HG02840 (cell line): Measurements from ENCODE around the gene CELF2.
"Not testable (repeated sequence)": the region's sequence is repeated elsewhere in the genome, so short reads cannot be mapped to it uniquely, and the experiment has no call there.

Experiments
- ATAC-seq: cut with Tn5 transposase; IDR thresholded peaks from one replicate; pipeline ENCODE4 v1.9.1; 2021; ENCODE audit warnings: mild to moderate bottlenecking, moderate library complexity, moderate number of reproducible peaks; ENCODE audit not compliant: unreplicated experiment, low FRiP score

Gene CELF2

DNA sequence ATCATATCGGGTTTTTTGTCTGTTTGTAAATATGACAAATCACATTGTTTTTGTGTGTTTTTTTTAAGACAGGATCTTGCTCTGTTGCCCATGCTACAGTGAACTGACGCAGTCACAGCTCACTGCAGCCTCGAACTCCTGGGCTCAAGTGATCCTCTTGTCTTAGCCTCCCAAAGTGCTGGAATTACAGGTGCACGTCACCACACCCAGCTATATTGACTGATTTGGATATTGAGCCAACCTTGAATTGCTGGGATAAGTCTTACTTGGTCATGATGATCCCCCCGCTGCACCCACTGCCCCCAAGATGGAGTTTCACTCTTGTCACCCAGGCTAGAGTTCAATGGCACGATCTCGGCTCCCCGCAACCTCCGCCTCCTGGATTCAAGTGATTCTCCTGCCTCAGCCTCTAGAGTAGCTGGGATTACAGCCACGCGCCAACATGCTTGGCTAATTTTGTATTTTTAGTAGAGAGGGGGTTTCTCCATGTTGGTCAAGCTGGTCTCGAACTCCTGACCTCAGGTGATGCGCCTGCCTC, 167.5 kb downstream of the CELF2 start:
- not testable (repeated sequence) for ATAC-seq

DNA sequence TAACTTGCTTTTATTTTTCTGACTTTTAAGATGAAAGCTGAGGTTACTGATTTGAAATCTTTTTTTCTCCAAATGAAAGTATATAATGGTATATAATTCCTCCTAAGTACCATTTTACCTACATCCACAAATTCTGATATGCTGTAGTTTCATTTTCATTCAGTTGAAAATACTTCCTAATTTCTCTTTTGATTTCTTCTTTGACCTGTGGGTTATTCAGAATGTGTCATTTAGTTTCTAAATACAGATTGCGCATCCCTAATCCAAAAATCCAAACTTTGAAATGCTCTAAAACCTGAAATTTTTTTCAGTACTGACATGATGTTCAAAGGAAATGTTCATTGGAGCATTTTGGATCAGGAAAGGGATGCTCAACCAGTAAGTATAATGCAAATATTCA, 168.7 kb downstream of the CELF2 start:
- no peak for ATAC-seq

DNA sequence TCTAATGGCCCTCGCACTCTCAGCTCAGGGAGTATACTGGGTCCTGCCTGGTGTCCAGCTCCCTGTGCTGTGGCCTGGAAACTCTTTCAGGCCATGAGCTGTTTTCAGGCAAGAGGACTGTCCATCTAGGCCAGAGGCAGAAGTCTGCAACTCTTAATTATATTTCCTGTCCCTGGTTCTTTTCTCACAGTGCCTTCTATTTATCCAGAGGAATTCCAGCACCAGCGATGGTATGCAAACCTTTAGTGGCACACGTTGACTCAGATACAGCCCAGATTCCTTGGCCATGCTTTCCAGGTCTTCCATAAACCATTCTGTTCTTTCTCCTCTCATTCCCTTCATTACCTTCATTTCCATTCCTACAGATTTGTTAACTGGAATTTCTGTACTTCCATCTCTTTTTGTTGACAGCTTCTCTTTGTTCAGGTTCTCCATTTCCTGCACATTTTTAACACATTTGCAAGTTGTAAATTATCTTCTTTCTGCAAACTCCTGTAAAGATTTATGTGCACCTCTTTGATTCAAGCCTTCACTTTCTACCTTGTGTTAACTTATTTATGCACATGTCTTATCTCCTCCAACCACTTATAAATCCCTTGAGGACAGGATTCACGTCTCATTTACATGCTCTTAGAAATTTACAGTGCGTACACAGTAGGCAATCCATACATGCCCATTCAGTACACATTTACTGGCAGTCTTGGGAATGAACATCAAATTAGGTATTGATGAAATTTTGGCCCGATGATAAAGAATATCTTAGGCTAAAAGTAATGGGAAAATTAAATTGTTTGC, 172.1 kb downstream of the CELF2 start:
- ATAC-seq: no peak

DNA sequence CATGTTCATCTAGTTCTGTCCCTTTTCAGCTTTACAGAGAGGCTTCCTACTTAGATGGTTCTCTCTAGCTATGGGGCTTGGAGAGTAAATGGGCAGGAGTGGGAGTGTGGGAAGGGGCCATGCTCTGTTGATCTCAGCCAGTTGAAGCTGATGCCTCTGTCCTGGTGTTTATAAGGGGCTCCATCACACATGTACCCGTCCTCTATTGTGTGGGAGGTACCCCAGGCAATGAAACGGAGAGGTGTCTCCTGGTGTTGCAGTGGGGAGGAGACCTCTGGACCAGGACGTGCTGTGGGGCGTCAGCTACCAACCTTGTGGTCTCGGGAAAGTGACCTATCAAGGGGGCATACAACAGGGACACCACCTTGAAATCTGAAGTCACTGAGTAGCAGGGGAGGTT, 173.5 kb downstream of the CELF2 start:
- no peak for ATAC-seq

DNA sequence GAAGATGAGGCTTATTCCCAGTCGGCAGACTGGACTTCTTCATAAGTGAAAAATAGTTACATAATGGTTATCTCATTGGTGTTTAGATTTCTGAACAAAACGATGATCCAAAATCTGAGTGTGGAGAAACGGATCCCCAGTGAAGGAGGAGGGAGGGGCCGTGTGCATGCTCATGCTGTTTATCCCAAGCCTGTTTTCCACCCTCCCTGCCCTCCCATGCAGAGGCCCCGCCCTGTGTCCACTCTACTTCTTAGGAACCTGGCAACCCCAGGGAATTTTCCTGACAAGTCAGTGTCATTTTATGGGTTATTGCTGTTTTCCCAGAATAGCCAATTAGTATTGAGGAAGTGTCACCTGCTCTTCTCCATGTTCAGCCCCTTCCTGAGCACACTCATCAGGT, 174.0 kb downstream of the CELF2 start:
- no peak for ATAC-seq

DNA sequence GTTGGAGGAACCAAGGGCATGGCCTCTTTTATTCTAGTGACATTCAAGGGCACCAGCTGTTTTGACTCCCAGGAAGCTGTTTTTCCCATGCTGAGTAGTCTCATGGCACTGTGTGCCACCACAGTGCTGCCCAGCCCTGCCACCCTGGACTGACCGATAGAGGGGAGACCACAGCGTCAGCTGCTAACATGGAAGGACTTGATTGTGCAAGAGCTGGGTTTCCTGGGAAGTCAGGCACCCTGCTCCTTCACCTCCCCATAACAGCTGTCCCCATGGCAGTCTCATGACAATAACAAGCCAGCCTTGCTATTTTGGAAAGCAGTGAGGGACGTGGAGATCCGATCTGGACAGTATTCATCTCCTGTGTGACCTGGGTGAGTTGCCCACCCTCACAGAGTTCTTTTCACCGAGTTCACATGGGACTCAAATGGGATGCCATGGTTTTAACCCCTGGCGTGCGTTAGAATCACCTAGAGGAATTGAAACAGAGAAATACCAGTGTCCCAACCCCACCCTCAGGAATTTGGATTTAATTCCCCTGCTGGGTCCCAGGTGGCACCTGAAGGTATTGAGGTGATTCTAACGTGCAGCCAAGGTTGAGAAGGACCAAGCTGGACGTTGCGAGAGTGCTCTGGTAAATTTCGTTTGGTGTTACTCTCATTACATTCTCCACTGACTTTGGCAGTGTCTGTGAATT, 174.8 kb downstream of the CELF2 start:
- no peak for ATAC-seq

DNA sequence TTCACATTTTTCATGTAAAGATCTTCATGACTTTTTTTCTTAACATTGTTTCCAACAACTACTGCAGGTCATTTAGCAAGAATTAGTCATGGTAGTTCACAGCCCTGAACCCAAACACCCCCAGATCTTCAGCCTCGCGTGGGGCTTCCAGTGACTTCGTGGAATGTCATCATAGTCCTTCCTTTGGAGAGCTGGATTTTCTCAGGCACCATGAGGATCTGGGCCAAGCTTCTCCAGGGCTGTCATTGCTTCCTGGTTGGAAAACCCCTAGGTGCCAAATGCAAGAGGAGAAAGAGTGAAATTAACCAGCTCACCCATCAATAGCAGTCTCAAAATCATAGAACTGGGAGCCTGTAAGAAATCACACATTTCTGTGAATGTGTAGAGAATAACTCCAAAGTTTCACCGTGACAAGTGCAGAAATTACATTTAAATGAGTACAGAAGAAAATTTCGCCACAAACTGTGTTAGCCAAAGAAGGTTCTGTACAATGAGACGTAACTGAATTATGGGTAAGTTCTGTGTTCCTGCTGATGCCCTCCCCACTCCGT, 175.4 kb downstream of the CELF2 start:
- ATAC-seq: no peak

DNA sequence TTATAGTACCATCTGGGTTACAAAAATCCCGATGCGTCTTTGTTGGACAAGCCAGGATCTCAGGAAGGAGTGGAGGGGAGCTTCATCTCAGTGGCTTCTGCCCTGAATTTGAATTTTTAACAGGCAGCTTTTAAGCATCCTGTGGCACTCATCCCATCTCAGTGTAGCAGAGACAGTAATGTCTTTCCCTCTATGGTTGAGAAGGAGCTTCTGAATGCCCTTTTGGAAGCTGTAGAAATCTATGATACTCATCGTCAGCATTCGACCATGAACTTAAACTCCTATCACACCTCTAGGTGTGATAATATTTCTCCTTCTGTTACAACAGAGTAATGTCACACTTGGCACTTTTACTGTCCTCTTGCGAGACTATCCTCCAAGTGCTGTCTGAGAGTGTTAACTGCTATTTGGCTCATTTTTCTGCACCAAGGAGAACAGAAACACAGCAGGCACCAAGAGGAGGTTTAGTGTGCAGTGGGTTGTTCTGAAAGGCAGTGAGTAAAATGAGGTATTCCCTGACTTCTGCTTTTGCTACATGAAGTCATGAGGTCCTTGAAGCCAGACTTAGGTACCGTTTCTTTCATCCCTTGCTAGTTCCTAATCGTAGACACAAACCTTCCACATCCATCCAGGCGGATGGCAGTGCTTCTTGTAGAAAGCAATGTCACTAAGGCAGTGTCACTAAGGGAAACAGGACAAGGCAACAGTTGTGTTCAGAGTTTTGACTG, 177.4 kb downstream of the CELF2 start:
- no peak for ATAC-seq

DNA sequence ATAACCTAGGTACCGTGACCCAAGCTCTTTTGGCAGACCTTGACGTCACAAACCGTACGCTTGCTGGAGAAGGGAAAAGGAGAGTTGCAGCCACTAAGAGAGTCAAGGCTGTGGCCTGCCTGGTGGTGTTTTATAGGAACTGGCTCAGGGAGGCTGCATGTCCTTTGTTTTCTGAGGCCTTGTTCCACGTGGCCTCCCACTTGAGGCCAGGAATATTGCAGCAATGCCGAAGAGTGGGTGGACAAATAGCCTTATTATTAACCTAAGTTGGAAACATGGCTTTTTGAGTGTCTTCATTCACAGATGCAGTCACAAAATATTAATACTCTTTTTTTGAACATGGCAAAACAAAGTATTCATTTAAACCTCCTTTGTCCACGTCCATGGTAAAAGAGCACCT, 178.0 kb downstream of the CELF2 start:
- no peak for ATAC-seq

DNA sequence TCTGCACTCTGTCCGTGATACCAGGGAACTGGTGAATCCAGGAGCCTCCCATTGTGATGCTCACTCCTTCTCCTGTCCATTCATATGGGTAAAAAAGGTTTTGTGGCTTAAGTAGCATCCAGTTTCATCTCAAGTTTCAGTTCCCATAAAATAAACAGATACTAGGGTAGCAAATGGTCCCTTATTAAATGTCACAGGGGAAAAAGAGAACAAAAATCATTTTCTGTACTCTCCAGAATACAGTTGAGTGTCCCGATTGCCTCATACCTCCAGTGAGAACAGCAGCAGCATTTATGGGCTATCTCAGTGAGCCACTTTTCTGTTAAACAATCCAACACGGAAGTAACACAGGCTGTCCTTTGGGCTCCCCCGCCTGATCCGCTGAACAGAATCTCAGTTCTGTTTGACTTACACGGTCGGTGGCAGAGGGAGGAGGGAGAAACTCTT, 179.6 kb downstream of the CELF2 start:
- peak; percentile 50 for ATAC-seq

DNA sequence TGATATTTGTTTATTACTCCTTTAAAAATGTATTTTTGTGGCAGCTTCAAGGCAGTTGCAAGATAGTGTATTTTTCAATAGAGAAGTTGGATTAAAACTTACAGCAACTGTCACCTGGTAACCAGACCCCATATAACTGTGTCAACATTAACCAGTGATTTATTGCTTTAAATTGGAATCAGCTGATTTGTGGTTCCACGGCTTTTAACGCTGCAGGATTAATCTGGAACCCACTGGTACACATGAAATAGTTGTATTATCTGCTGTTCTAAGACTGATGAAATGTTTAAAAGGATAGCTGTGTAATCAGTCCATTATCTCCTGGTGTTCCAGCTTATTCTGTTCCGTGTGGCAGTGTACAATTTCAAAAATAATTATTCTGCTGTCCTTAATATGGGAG, 180.2 kb downstream of the CELF2 start:
- ATAC-seq: no peak

DNA sequence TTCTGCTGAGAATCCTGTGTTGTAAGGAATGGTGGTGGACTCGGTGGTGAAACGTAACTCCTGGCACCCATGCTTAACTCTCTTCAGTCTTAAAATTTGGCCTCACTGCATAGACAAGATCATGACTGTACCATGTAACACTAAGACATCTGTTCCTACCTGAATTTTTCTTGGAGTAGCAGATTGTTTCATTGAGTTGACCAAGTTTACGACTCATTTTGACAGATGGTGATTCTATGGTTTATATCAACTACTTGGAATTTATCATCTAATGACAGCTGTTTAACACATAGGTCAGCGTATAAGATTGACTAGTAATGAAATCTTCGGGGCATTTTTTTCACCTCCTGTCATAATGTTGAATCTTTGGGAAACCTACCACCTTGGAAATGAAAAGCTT, 184.2 kb downstream of the CELF2 start:
- no peak for ATAC-seq

DNA sequence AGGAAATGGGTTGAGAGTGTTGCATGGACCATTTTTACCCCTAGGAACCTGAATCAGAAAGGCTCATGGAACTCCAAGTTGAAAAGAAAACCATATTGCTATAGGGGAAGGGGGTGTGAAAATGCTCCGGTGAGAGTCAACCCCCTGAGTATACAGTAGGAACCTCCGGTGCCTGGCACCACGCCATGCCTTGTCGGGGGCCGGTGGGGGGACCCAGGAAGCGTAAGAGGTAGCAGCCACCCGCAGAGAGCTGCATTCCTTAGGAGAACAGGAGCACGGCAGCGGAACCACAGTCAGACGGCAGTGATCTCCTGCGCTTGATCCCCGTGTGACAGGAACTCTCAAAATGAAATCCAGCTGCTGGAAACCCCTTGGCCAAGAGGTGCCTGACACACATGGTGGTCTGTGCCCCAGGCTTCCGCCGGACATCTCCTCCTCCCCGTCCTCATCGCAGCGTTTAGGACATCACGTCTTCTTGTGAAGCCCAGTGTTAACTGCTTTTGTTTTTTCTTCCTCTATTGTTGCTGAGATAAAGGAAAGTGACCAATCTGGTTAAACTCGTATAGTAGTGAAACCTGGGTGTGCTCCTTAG, 186.8 kb downstream of the CELF2 start:
- ATAC-seq: no peak

DNA sequence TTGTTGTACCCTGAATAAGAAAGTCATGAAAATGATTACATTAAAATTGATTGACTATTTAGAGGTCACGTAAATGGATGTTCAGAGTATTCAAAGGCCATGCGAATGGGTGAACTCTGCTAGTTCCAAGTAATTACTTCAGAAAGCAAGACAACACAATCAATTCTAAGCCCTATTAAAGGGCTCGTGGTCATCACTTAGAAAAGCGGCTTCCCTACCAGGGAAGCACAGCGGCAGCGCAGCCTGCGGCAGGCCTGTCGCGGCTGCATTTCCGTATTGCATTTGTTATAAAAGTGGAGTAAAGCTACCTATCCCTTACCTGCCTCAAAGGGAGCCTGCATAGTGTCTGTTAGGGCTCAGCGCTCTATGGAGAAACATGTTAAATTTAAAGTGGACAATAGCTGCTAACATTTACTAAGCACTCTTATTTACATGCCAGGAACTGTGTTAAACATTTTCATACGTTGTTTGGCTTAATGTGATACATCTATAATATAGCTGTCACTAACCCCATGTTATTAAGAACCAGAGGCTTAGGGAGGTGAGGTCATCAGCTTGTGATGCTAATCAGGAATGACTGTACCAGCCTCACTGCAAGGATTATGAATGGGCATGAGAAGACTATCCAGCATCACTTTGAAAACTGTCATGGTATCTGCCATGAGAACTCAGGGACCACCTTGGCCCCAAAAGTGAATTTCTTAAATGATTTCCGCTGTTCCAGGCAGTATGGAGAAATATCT, 187.5 kb downstream of the CELF2 start:
- ATAC-seq: no peak

DNA sequence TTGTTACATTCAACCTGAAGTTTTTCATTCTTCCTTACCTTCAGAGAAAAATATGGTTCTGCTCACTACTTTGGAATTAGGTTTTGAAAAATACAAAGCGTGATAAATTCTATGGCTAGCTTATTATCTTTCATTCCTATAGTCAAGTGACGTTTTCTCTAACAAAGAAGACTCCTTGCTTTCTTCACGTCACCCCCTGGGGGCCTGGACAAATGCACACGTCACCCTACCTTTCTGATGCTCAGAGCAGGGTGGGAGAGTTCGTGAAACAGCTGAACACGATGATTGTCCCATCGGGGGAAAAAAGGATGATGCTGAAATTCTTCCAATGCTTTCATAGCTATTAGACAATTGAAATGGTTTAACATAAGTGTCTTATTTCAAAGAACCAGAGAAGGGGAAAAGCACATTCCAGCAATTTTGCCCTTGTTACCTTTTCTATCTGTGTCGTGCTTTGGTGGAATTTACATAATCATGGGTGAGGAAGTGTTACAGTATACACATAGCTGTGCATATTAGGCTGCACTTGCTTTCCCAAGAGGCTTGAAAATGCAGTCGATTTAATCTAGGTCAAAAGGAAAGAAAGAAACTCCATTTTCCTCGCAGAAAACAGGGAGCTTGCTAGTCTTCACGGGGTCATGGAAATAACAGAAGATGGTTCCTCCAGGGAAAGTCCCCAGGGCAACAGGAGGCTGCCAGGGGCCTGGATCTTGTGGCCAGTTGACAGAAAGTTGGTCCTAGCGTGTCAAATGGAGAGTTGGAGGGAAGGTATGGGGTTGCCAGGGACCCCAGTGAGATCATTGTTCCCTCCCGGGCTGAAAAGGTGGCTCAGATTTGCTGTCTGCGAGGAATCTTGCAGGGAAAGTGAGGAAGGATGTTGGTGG, 189.2 kb downstream of the CELF2 start:
- ATAC-seq: no peak

DNA sequence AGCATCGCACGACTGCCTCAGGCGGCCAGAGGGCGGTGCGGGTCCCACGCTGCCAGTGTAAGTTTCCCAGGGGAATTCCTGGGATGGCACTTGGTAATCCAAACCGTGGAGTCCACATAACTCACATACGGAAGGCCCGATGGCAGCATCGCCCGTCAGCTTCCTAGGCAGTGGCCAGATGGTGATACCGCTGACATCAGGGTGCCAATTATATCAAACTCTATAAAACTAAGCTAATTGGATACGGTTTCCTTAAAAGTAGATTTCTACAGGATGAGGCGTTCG, 189.8 kb downstream of the CELF2 start:
- no peak for ATAC-seq

DNA sequence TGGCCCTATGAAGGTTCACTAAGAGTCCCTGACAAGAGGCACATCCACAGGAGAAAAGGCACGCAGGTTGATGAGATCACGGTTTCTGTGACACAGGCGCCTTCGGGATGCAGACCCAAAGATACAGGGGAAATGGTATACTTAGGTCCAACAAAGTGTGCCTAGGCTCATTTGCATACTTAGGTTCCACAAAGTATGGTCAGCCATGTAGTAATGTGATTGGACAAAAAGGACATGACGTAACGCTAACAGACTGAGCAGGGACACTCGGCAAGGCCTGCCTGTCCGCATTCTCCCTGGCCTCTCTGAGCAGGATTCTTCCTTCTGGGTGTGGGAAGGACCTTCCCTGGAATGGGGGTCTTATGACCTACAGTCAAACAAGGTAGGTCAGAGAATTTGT, 190.6 kb downstream of the CELF2 start:
- ATAC-seq: no peak

DNA sequence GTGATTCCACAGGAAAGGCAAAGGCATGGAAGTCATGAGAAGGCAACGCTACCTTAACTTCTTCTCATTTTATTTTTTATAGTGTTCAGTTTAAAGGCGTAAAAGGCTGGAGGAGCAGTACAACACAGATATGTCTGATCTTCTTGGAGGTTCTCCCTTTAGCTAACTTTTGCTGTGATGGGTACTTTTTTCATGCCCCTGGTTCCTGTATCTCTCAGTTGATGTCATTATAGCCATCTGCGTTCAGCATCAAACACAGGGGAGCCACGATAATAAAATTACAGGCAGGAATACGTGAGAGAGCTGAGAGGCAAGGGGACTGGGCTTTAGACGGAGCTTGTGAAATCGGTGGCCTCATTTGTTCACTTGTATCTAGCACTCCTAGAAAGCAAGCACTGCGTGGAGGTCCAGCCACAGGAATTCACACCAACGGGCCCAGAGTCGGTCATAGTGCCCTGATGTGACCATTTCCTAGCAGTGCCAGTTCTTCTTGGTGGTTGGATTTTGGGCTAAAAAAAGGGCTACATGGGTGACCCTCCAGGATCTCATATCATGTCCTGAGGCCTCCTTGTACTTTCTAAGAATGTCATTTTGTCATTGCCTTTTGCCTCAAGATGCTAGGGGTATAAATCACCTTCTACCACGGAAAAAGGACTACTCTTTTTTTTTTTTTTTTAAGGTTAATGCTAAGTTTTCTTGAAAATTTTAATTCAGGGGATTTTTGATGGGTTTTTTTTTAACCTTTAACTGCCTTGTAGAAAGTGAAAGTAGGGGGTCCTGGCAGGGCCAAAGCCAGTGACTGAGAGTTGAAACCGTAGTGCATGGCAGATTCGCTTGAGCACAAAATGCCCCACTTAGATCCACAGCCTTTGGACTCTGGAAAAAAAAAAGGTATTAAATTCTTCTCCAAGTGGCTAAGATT, 191.5 kb downstream of the CELF2 start:
- peak; percentile 55 for ATAC-seq
